HG03175 (cell line): ENCODE data around the gene ADGRD1.

ENCODE experiments used
- ATAC-seq: cut with Tn5 transposase; IDR thresholded peaks from one replicate; pipeline ENCODE4 v1.9.1; 2021; ENCODE audit warnings: mild to moderate bottlenecking, moderate library complexity; ENCODE audit not compliant: unreplicated experiment

ADGRD1 gene

GRCh38 chr12:131038961-131039950, 85.5 kb downstream of the ADGRD1 start:
- no peak for ATAC-seq

GRCh38 chr12:131040491-131040890, 86.8 kb downstream of the ADGRD1 start:
- no peak for ATAC-seq

GRCh38 chr12:131041216-131041967, 87.7 kb downstream of the ADGRD1 start:
- no peak for ATAC-seq

GRCh38 chr12:131041968-131042833, 88.5 kb downstream of the ADGRD1 start:
- ATAC-seq: no peak

- ATAC-seq: no peak
Measured at GRCh38 chr12:131042834-131043245, 89.1 kb downstream of the ADGRD1 start.

- no peak for ATAC-seq
Measured at GRCh38 chr12:131043401-131043871, 89.7 kb downstream of the ADGRD1 start.

- no peak for ATAC-seq
Measured at GRCh38 chr12:131044136-131044535, 90.4 kb downstream of the ADGRD1 start.

GRCh38 chr12:131044760-131045381, 91.2 kb downstream of the ADGRD1 start:
- no peak for ATAC-seq

- ATAC-seq: no peak
Measured at GRCh38 chr12:131045705-131046460, 92.2 kb downstream of the ADGRD1 start.

GRCh38 chr12:131046813-131047788, 93.4 kb downstream of the ADGRD1 start:
- ATAC-seq: no peak

- no peak for ATAC-seq
Measured at GRCh38 chr12:131047789-131048610, 94.3 kb downstream of the ADGRD1 start.

- ATAC-seq: no peak
Measured at GRCh38 chr12:131048611-131048990, 94.9 kb downstream of the ADGRD1 start.

GRCh38 chr12:131049002-131049401, 95.3 kb downstream of the ADGRD1 start:
- ATAC-seq: no peak

GRCh38 chr12:131049549-131050339, 96.0 kb downstream of the ADGRD1 start:
- ATAC-seq: no peak

- ATAC-seq: no peak
Measured at GRCh38 chr12:131050463-131051154, 96.9 kb downstream of the ADGRD1 start.

- ATAC-seq: no peak
Measured at GRCh38 chr12:131051155-131051473, 97.4 kb downstream of the ADGRD1 start.
